Gastrocnemius medialis (tissue), 4 donors: ENCODE measurements around the gene PLN. TPM values are rescaled to one million over a fixed set of nuclear protein-coding genes. Genes with fewer than 3 reads are reported as not detected.

ENCODE experiments used
- ATAC-seq, 2 donors: fragments of 150-250 bp; one replicate each; pipeline ENCODE4 v1.9.1; 2016
- DNase-seq, 2 donors: peaks; one replicate each; pipeline ENCODE4 v3.0.0-alpha.2; 2019
- H3K27ac ChIP-seq, 4 donors: fragments of 200-600 bp; sonication (generic); 1 replicate in 1 of 4; 2 replicates in 3 of 4; pipeline ENCODE4 v1.5.1; 2016 to 2018; ENCODE audit warnings: mild to moderate bottlenecking in 2 of 4, moderate library complexity in 1 of 4
- H3K27me3 ChIP-seq, 3 donors: fragments of 200-600 bp; sonication (generic) in 2 of 3; 1 replicate in 1 of 3; 2 replicates in 2 of 3; pipeline versions ENCODE4 v1.5.1 to v1.6.0; 2016 to 2019; ENCODE audit warnings: mild to moderate bottlenecking in 1 of 3, moderate library complexity in 1 of 3
- H3K36me3 ChIP-seq, 2 donors: fragments of 200-600 bp; sonication (generic) in 1 of 2; one replicate each; pipeline ENCODE4 v1.5.1; 2017 to 2018
- H3K4me1 ChIP-seq, 2 donors: fragments of 200-600 bp; sonication (generic) in 1 of 2; one replicate each; pipeline ENCODE4 v1.5.1; 2016 to 2017; ENCODE audit warnings: mild to moderate bottlenecking in 2 of 2
- H3K4me3 ChIP-seq, 4 donors: fragments of 200-600 bp; sonication (generic) in 3 of 4; 1 replicate in 1 of 4; 2 replicates in 3 of 4; pipeline ENCODE4 v1.5.1; 2016 to 2019; ENCODE audit warnings: mild to moderate bottlenecking in 2 of 4
- H3K9me3 ChIP-seq, 3 donors: fragments of 200-600 bp; sonication (generic) in 2 of 3; 1 replicate in 1 of 3; 2 replicates in 2 of 3; pipeline ENCODE4 v1.5.1; 2016 to 2019
- POLR2A ChIP-seq, 2 donors: fragments of 450-650 bp; IDR thresholded peaks; one replicate each; pipeline ENCODE4 v1.6.1; 2017; ENCODE audit warnings: antibody characterized with exemption in 2 of 2, mild to moderate bottlenecking in 2 of 2, moderate library complexity in 2 of 2
- in situ Hi-C, 4 donors: fragments of 200-750 bp; cut with MboI; loops; one replicate each; pipeline versions ENCODE4 v1.15.0 to v1.8.0; 2017; ENCODE audit warnings: low sequenced_read_pairs in 4 of 4
- intact Hi-C: fragments of 100-400 bp; cut with DNase I; formaldehyde crosslinking; loops from one replicate; pipeline ENCODE4 v1.15.1; 2023; ENCODE audit warnings: low total_unique reads
- total RNA-seq, 4 donors: library from RNA; depleted of rRNA; stranded (reverse); fragments of >200 nt; gene quantifications; one replicate each; pipeline versions ENCODE4 v1.1.0 to v1.2.3, GENCODE V29; 2016
- TF ChIP-seq, protein P1 (sequence below), 5 experiments: fragments of 450-650 bp in 3 of 5; fragments of 200-600 bp in 2 of 5; sonication (generic) in 2 of 5; IDR thresholded peaks in 4 of 5; conservative IDR thresholded peaks in 1 of 5; 1 replicate in 4 of 5; 2 replicates in 1 of 5; pipeline ENCODE4 v1.5.1; 2016 to 2019; ENCODE audit warnings: antibody characterized with exemption in 5 of 5, mild to moderate bottlenecking in 3 of 5, moderate library complexity in 3 of 5

PLN gene
- total RNA-seq, 4 donors from 2014 or later = 49.6 to 278 (median 202) TPM

DNA sequence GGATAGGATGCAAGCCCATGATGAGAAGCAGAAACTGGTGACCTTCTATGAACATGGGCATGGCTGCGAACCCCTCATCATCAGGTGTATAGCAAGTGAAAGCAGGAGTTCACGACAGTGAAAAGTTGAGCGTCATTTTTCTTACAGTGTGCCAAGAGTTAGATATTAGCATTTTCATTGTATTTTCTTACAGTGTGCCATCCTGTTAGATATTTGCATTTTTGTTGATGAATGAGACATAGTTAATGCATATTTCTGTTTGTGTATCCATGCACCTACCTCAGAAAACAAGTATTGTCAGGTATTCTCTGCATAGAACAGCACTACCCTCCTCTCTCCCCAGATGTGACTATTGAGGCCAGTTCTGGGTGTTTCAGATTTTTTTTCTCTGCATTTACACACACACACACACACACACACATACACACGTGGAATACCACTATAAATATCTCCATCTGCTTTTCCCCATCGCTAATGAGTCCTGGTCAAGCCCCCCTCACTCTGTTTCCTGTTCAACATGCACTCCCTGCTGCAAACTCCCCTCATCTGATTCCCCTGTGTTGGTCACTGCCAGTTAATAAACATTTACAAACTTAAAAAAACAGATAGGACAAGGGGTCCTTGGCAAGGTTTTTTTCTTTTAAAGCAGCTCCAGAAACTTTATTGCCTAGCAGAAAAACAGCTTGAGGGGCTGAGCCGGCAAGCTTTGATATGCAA is 41.7 kb downstream of the PLN start:
- Histone ChIP-seq H3K4me1 (peaks cover 72 to 83% of the 10 kb centered on the region in 2 donors), H3K4me3 (no peak overlapping the region), H3K27me3 (no peaks in the 10 kb centered on the region), H3K36me3 (no peaks in the 10 kb centered on the region), H3K9me3 (no peaks in the 10 kb centered on the region), H3K27ac (peak overlapping the region in 2 of 4 donors; percentile 7 to 34)
- ATAC-seq (no peak), DNase-seq (no peak)
- no peak for TF ChIP-seq POLR2A (IDR thresholded peaks at IDR 0.05)
- TF ChIP-seq, protein P1, sequence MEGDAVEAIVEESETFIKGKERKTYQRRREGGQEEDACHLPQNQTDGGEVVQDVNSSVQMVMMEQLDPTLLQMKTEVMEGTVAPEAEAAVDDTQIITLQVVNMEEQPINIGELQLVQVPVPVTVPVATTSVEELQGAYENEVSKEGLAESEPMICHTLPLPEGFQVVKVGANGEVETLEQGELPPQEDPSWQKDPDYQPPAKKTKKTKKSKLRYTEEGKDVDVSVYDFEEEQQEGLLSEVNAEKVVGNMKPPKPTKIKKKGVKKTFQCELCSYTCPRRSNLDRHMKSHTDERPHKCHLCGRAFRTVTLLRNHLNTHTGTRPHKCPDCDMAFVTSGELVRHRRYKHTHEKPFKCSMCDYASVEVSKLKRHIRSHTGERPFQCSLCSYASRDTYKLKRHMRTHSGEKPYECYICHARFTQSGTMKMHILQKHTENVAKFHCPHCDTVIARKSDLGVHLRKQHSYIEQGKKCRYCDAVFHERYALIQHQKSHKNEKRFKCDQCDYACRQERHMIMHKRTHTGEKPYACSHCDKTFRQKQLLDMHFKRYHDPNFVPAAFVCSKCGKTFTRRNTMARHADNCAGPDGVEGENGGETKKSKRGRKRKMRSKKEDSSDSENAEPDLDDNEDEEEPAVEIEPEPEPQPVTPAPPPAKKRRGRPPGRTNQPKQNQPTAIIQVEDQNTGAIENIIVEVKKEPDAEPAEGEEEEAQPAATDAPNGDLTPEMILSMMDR (IDR thresholded peaks at IDR 0.05 in 4 of 5, conservative IDR thresholded peaks at IDR 0.05 in 1 of 5) = no peak
- in situ Hi-C loops (loop anchor here in 2 of 4 donors (10.0 to 25.0 kb wide), 2 partner anchors 303 to 305 kb away; no protein-coding TSS in a partner anchor), intact Hi-C loops (no loop called here)

DNA sequence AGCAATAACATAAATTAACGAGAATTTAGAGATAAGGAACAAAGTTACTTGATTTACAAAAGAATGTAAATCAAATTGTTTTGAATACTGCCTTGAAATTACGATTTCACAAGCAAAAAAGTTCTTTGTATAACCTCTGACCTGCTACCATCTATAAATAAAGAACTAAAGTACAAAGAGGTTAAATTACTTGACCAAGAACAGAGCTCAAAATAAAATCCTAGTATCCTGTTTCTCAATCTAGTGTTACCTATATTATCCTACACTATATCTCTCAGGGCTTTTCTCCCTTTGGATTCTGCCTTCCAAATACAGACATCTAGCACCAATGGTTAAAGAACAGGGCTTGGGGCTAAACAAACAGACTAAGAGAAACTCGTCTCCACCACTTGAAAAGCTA is 43.8 kb downstream of the PLN start:
- Histone ChIP-seq H3K4me1 (peaks cover 72 to 75% of the 10 kb centered on the region in 2 donors), H3K27me3 (no peaks in the 10 kb centered on the region), H3K27ac (peak overlapping the region; percentile 47 to 71 (median 56)), H3K36me3 (no peaks in the 10 kb centered on the region), H3K4me3 (peak overlapping the region in 1 of 4 donors; percentile 3), H3K9me3 (no peaks in the 10 kb centered on the region)
- TF ChIP-seq POLR2A (IDR thresholded peaks at IDR 0.05) = no peak
- TF ChIP-seq, protein P1 (IDR thresholded peaks at IDR 0.05 in 4 of 5, conservative IDR thresholded peaks at IDR 0.05 in 1 of 5) = no peak
- intact Hi-C loops = no loop called here
- in situ Hi-C loops = loop anchor here in 1 of 4 donors (25.0 kb wide), 1 partner anchor 305 kb away; no protein-coding TSS in a partner anchor
- peak; percentile 55 to 70 for ATAC-seq
- no peak for DNase-seq

DNA sequence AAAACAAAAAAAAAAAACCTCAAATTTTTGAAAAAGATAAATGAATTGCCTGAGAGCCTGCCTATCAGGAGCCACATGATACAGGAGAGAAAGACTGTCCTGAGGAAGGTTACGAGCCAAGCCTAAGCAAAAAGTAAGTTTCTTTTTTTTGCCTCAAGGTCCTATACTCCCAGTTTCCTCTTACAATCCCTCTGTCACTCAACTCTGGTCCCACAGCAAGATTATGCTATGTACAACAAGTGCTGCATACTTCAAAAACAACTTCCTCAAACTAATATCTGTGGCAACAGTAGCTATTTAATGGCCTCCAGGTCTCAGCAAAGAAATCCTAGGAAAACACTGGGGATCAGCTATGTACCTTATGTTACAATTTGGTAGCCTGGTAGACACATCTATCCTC is 46.8 kb downstream of the PLN start:
- ATAC-seq (peak in 1 of 2 donors; percentile 31), DNase-seq (no peak)
- Histone ChIP-seq H3K4me3 (no peak overlapping the region), H3K27ac (peak overlapping the region in 1 of 4 donors; percentile 32), H3K27me3 (no peaks in the 10 kb centered on the region), H3K36me3 (no peaks in the 10 kb centered on the region), H3K4me1 (peaks cover 66 to 74% of the 10 kb centered on the region in 2 donors), H3K9me3 (no peaks in the 10 kb centered on the region)
- TF ChIP-seq, protein P1 (IDR thresholded peaks at IDR 0.05 in 4 of 5, conservative IDR thresholded peaks at IDR 0.05 in 1 of 5) = no peak
- no peak for TF ChIP-seq POLR2A (IDR thresholded peaks at IDR 0.05)
- in situ Hi-C loops (loop anchor here in 1 of 4 donors (25.0 kb wide), 1 partner anchor 308 kb away; no protein-coding TSS in a partner anchor), intact Hi-C loops (no loop called here)

DNA sequence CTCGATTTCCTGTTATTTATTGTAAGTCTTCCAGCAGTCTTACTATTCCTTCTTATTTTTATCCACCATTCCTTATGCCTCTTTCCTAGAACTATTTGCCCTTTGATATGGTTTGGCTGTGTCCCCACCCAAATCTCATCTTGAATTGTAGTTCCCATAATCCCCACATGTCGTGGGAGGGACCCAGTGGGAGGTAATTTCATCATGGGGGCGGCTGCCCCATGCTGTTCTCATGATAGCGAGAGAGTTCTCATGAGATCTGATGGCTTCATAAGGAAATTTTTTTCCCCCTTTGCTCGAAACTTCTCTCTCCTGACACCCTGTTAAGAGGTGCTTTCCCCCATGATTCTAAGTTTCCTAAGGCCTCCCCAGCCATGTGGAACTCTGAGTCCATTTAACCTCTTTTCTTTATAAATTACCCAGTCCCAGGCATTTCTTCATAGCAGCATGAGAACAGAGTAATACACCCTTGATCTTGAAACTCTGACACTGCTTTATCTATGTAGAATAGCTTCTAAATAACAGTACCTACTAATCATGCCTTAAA is 48.8 kb downstream of the PLN start:
- intact Hi-C loops = no loop called here
- H3K4me1 ChIP-seq = peaks cover 48 to 54% of the 10 kb centered on the region in 2 donors
- in situ Hi-C loops = loop anchor here in 1 of 4 donors (25.0 kb wide), 1 partner anchor 310 kb away; no protein-coding TSS in a partner anchor
- DNase-seq (no peak), ATAC-seq (no peak)
- no peaks in the 10 kb centered on the region for H3K36me3 ChIP-seq
- no peaks in the 10 kb centered on the region for H3K9me3 ChIP-seq
- peak overlapping the region in 2 of 4 donors; percentile 7 to 40 for H3K27ac ChIP-seq
- no peak overlapping the region for H3K4me3 ChIP-seq
- no peaks in the 10 kb centered on the region for H3K27me3 ChIP-seq
- TF ChIP-seq, protein P1 (IDR thresholded peaks at IDR 0.05 in 4 of 5, conservative IDR thresholded peaks at IDR 0.05 in 1 of 5) = no peak
- no peak for TF ChIP-seq POLR2A (IDR thresholded peaks at IDR 0.05)
